Measurements from ENCODE around the gene WDR1.

Gene WDR1

GRCh38 chr4:10066670-10067651 lies 49.6 kb downstream of the WDR1 start:
- no peak overlapping the region for H3K4me3 ChIP-seq (ENCODE audit: low read length)
- H3K9me3 ChIP-seq (ENCODE audit: control insufficient read depth, insufficient read depth, low read length): no peaks in the 10 kb centered on the region
- H3F3A ChIP-seq (ENCODE audit: control insufficient read depth, insufficient read depth): no peaks in the 10 kb centered on the region
- no peaks in the 10 kb centered on the region for H3K36me3 ChIP-seq (ENCODE audit: control insufficient read depth, low read length)
- H3K79me2 ChIP-seq (ENCODE audit: control insufficient read depth, low read length): no peaks in the 10 kb centered on the region
- no peaks in the 10 kb centered on the region for H3K4me1 ChIP-seq (ENCODE audit: control insufficient read depth, low read length)
- no peaks in the 10 kb centered on the region for H3K27me3 ChIP-seq (ENCODE audit: control insufficient read depth, low read length)
- TF ChIP-seq CTCF (IDR thresholded peaks at IDR 0.05; ENCODE audit: low read depth, low read length, poor library complexity, severe bottlenecking) (no peak), EZH2phosphoT487 (IDR thresholded peaks at IDR 0.05; ENCODE audit: borderline replicate concordance, low read length) (no peak)
- H4K20me1 ChIP-seq (ENCODE audit: control insufficient read depth, insufficient read depth, low read depth, low read length): no peaks in the 10 kb centered on the region
- H3K27ac ChIP-seq (ENCODE audit: low read depth, low read length): no peak overlapping the region
- H3K4me2 ChIP-seq (ENCODE audit: low read length): no peak overlapping the region
- no peaks in the 10 kb centered on the region for H3K9me2 ChIP-seq (replicated peaks; ENCODE audit: control insufficient read depth, low read length)

- Histone ChIP-seq H3K27me3 (ENCODE audit: control insufficient read depth, low read length) (no peaks in the 10 kb centered on the region), H3K36me3 (ENCODE audit: control insufficient read depth, low read length) (no peaks in the 10 kb centered on the region), H3K9me3 (ENCODE audit: control insufficient read depth, insufficient read depth, low read length) (no peaks in the 10 kb centered on the region), H3K27ac (ENCODE audit: low read depth, low read length) (no peak overlapping the region), H3K4me1 (ENCODE audit: control insufficient read depth, low read length) (peaks cover 1% of the 10 kb centered on the region), H3K4me3 (ENCODE audit: low read length) (no peak overlapping the region), H3F3A (ENCODE audit: control insufficient read depth, insufficient read depth) (no peaks in the 10 kb centered on the region), H3K79me2 (ENCODE audit: control insufficient read depth, low read length) (no peaks in the 10 kb centered on the region), H3K9me2 (replicated peaks; ENCODE audit: control insufficient read depth, low read length) (no peaks in the 10 kb centered on the region), H3K4me2 (ENCODE audit: low read length) (no peak overlapping the region), H4K20me1 (ENCODE audit: control insufficient read depth, insufficient read depth, low read depth, low read length) (no peaks in the 10 kb centered on the region)
- TF ChIP-seq EZH2phosphoT487 (IDR thresholded peaks at IDR 0.05; ENCODE audit: borderline replicate concordance, low read length): no peak
- TF ChIP-seq CTCF (IDR thresholded peaks at IDR 0.05; ENCODE audit: low read depth, low read length, poor library complexity, severe bottlenecking): no peak
These were observed 50.4 kb downstream of the WDR1 start for GRCh38 chr4:10066206-10066605.

- no peaks in the 10 kb centered on the region for H3K79me2 ChIP-seq (ENCODE audit: control insufficient read depth, low read length)
- no peaks in the 10 kb centered on the region for H4K20me1 ChIP-seq (ENCODE audit: control insufficient read depth, insufficient read depth, low read depth, low read length)
- H3K36me3 ChIP-seq (ENCODE audit: control insufficient read depth, low read length): no peaks in the 10 kb centered on the region
- TF ChIP-seq CTCF (IDR thresholded peaks at IDR 0.05; ENCODE audit: low read depth, low read length, poor library complexity, severe bottlenecking) (peak; percentile 43), EZH2phosphoT487 (IDR thresholded peaks at IDR 0.05; ENCODE audit: borderline replicate concordance, low read length) (no peak)
- H3K4me3 ChIP-seq (ENCODE audit: low read length): no peak overlapping the region
- no peaks in the 10 kb centered on the region for H3K9me2 ChIP-seq (replicated peaks; ENCODE audit: control insufficient read depth, low read length)
- no peaks in the 10 kb centered on the region for H3K27me3 ChIP-seq (ENCODE audit: control insufficient read depth, low read length)
- H3K27ac ChIP-seq (ENCODE audit: low read depth, low read length): no peak overlapping the region
- H3K4me1 ChIP-seq (ENCODE audit: control insufficient read depth, low read length): peaks cover 7% of the 10 kb centered on the region
- H3F3A ChIP-seq (ENCODE audit: control insufficient read depth, insufficient read depth): no peaks in the 10 kb centered on the region
- H3K9me3 ChIP-seq (ENCODE audit: control insufficient read depth, insufficient read depth, low read length): no peaks in the 10 kb centered on the region
- H3K4me2 ChIP-seq (ENCODE audit: low read length): no peak overlapping the region
These were observed 52.9 kb downstream of the WDR1 start for GRCh38 chr4:10063544-10064300.

Data from DOHH2 (cell line).